Endothelial cell of umbilical vein (primary cell): ENCODE results near the gene TAF4B.

Source experiments
- CTCF ChIP-seq, 2 donors: IDR thresholded peaks; 1 replicate in 1 of 2; 2 replicates in 1 of 2; pipeline ENCODE4 v1.5.1; 2011; ENCODE audit warnings: low read length in 2 of 2, mild to moderate bottlenecking in 2 of 2, moderate library complexity in 2 of 2, control low read depth in 1 of 2, inconsistent platforms in 1 of 2, low read depth in 1 of 2; ENCODE audit not compliant: insufficient read depth in 1 of 2; ENCODE audit errors: extremely low read depth in 1 of 2
- EZH2 ChIP-seq: IDR thresholded peaks from 2 replicates; pipeline ENCODE4 v1.6.1; 2012; ENCODE audit warnings: borderline replicate concordance, low read depth, mild to moderate bottlenecking, moderate library complexity, low read length, inconsistent platforms; ENCODE audit not compliant: severe bottlenecking
- FOS ChIP-seq: IDR thresholded peaks from 2 replicates; pipeline ENCODE4 v1.6.1; 2011; ENCODE audit warnings: mild to moderate bottlenecking, low read length, moderate library complexity, borderline replicate concordance; ENCODE audit not compliant: insufficient read depth
- JUN ChIP-seq: IDR thresholded peaks from 2 replicates; pipeline ENCODE4 v1.6.1; 2011; ENCODE audit warnings: borderline replicate concordance, low read depth; ENCODE audit not compliant: insufficient read length, insufficient read depth
- MAX ChIP-seq: IDR thresholded peaks from 2 replicates; pipeline ENCODE4 v1.6.1; 2011; ENCODE audit not compliant: insufficient read depth, insufficient read length
- MYC ChIP-seq: IDR thresholded peaks from one replicate; pipeline ENCODE4 v1.6.1; 2011; ENCODE audit warnings: mild to moderate bottlenecking, low read depth, low read length
- POLR2A ChIP-seq: IDR thresholded peaks from 2 replicates; pipeline ENCODE4 v1.6.1; 2012; ENCODE audit warnings: low read depth, mild to moderate bottlenecking, control low read depth, low read length
- POLR2AphosphoS5 ChIP-seq: IDR thresholded peaks from 2 replicates; pipeline ENCODE4 v1.6.1; 2012; ENCODE audit warnings: low read depth, mild to moderate bottlenecking, control low read depth, low read length, moderate library complexity; ENCODE audit not compliant: insufficient read depth

GRCh38 chr18:26301681-26302080, 75.4 kb downstream of the TAF4B start:
- TF ChIP-seq CTCF (IDR thresholded peaks at IDR 0.05; ENCODE audit: extremely low read depth in 1 of 2, insufficient read depth in 1 of 2, low read depth in 1 of 2, low read length in 2 of 2) (no peak), MYC (no peak), POLR2AphosphoS5 (no peak), POLR2A (no peak), EZH2 (no peak), MAX (no peak), FOS (no peak), JUN (no peak)
